ENCODE measurements around the gene TMEM184A. TPM values are rescaled to one million over a fixed set of nuclear protein-coding genes. Genes with fewer than 3 reads are reported as not detected.
A peak's percentile ranks its signal among the peaks of the same experiment; 100 is the strongest.

Gene TMEM184A
- total and polyA plus RNA-seq, 2 experiments from 2014 or later: 14.5 to 24.7 TPM

DNA sequence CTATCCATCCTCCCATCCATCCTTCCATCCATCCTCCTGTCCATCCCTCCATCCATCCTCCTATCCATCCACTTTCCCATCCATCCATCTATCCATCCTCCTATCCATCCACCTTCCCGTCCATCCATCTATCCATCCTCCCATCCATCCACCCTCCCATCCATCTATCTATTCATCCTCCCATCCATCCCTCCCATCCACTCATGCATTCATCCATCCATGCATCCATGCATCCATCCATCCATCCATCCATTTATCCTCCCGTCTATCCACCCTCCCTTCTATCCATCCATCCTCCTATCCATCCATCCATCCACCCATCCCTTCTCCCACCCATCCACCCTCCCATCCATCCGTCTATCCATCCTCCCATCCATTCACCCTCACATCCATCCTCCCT is 39.0 kb upstream of the TMEM184A start:
- Histone ChIP-seq H2AFZ (no peak overlapping the region), H3K9me2 (replicated peaks; ENCODE audit: insufficient read depth) (no peaks in the 10 kb centered on the region), H3K36me3 (replicated peaks; ENCODE audit: insufficient read depth, low read depth) (no peaks in the 10 kb centered on the region), H3K27me3 (peaks cover 10% of the 10 kb centered on the region), H4K20me1 (ENCODE audit: insufficient read depth, poor library complexity, severe bottlenecking) (no peaks in the 10 kb centered on the region), H3K27ac (no peak overlapping the region), H3K4me3 (no peak overlapping the region), H3K9me3 (ENCODE audit: low read depth) (no peaks in the 10 kb centered on the region), H3K4me2 (no peak overlapping the region), H3K4me1 (ENCODE audit: insufficient read depth) (no peaks in the 10 kb centered on the region), H3K79me2 (no peaks in the 10 kb centered on the region)
- TF ChIP-seq, protein P1, sequence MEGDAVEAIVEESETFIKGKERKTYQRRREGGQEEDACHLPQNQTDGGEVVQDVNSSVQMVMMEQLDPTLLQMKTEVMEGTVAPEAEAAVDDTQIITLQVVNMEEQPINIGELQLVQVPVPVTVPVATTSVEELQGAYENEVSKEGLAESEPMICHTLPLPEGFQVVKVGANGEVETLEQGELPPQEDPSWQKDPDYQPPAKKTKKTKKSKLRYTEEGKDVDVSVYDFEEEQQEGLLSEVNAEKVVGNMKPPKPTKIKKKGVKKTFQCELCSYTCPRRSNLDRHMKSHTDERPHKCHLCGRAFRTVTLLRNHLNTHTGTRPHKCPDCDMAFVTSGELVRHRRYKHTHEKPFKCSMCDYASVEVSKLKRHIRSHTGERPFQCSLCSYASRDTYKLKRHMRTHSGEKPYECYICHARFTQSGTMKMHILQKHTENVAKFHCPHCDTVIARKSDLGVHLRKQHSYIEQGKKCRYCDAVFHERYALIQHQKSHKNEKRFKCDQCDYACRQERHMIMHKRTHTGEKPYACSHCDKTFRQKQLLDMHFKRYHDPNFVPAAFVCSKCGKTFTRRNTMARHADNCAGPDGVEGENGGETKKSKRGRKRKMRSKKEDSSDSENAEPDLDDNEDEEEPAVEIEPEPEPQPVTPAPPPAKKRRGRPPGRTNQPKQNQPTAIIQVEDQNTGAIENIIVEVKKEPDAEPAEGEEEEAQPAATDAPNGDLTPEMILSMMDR (IDR thresholded peaks at IDR 0.05; ENCODE audit: poor library complexity): no peak
- TF ChIP-seq EZH2 (IDR thresholded peaks at IDR 0.05; ENCODE audit: borderline replicate concordance) (no peak), EZH2phosphoT487 (IDR thresholded peaks at IDR 0.05; ENCODE audit: low read depth, severe bottlenecking, unreplicated experiment) (no peak)
- no peak for DNase-seq (ENCODE audit: low spot score)
- 90% methylated on average over 2 of the region's 3 CpGs for WGBS (ENCODE audit: low lambda C conversion rate, missing lambda C conversion rate)

GRCh38 chr7:1593904-1594421 is 38.0 kb upstream of the TMEM184A start:
- peaks cover 10% of the 10 kb centered on the region for H3K27me3 ChIP-seq
- H3K4me2 ChIP-seq: no peak overlapping the region
- H4K20me1 ChIP-seq (ENCODE audit: insufficient read depth, poor library complexity, severe bottlenecking): no peaks in the 10 kb centered on the region
- no peaks in the 10 kb centered on the region for H3K9me3 ChIP-seq (ENCODE audit: low read depth)
- no peak for DNase-seq (ENCODE audit: low spot score)
- WGBS (ENCODE audit: low lambda C conversion rate, missing lambda C conversion rate): 82% methylated on average over 2 of the region's 4 CpGs
- H3K27ac ChIP-seq: no peak overlapping the region
- H3K4me3 ChIP-seq: no peak overlapping the region
- no peaks in the 10 kb centered on the region for H3K9me2 ChIP-seq (replicated peaks; ENCODE audit: insufficient read depth)
- H3K36me3 ChIP-seq (replicated peaks; ENCODE audit: insufficient read depth, low read depth): no peaks in the 10 kb centered on the region
- no peak overlapping the region for H2AFZ ChIP-seq
- TF ChIP-seq, protein P1 (IDR thresholded peaks at IDR 0.05; ENCODE audit: poor library complexity): no peak
- TF ChIP-seq EZH2phosphoT487 (IDR thresholded peaks at IDR 0.05; ENCODE audit: low read depth, severe bottlenecking, unreplicated experiment) (no peak), EZH2 (IDR thresholded peaks at IDR 0.05; ENCODE audit: borderline replicate concordance) (no peak)
- H3K79me2 ChIP-seq: no peaks in the 10 kb centered on the region
- no peaks in the 10 kb centered on the region for H3K4me1 ChIP-seq (ENCODE audit: insufficient read depth)

DNA sequence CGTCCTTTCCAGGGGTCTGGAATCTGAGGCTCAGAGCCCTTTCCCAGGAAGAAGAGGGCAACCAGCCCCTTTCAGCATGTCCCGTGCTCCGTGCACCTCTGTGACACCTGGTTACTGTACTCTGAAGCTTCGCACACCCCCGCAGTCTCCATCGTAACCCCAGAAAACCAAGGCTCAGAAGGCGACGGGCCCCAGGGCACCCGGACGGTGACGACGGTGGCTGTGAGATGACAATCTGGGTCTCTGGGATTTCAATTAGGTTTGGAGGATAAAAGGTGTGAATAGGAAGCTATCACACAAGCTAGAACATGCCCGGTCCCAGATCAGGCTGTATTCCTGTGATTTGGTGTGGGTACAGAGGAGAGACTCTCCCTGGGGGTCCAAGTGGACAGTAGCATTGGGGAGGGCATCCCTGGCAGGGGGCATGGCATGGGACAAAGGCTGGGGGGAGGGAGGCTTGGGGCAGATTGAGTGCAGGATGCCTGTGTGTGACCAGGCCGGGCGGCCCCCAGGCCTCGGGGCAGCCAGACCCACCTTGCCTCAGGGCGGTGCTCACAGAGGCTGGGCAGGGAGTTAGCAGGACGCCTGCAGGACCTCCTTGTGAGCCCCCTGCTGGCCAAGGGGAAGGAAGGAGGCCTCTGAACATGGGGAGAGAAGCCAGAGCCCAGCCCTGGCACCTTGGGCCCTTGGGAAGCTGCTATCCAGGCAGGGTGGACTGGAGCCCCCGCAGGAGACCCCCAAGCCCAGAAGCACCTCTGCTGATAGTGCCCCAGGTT is 37.3 kb upstream of the TMEM184A start:
- Histone ChIP-seq H3K4me2 (no peak overlapping the region), H3K36me3 (replicated peaks; ENCODE audit: insufficient read depth, low read depth) (no peaks in the 10 kb centered on the region), H3K9me2 (replicated peaks; ENCODE audit: insufficient read depth) (no peaks in the 10 kb centered on the region), H3K9me3 (ENCODE audit: low read depth) (no peaks in the 10 kb centered on the region), H2AFZ (no peak overlapping the region), H4K20me1 (ENCODE audit: insufficient read depth, poor library complexity, severe bottlenecking) (no peaks in the 10 kb centered on the region), H3K79me2 (no peaks in the 10 kb centered on the region), H3K4me3 (no peak overlapping the region), H3K27me3 (peaks cover 10% of the 10 kb centered on the region), H3K27ac (no peak overlapping the region), H3K4me1 (ENCODE audit: insufficient read depth) (no peaks in the 10 kb centered on the region)
- no peak for DNase-seq (ENCODE audit: low spot score)
- 84% methylated on average over 14 of the region's 19 CpGs for WGBS (ENCODE audit: low lambda C conversion rate, missing lambda C conversion rate)
- no peak for TF ChIP-seq EZH2 (IDR thresholded peaks at IDR 0.05; ENCODE audit: borderline replicate concordance)
- TF ChIP-seq, protein P1 (IDR thresholded peaks at IDR 0.05; ENCODE audit: poor library complexity): peak; percentile 5
- no peak for TF ChIP-seq EZH2phosphoT487 (IDR thresholded peaks at IDR 0.05; ENCODE audit: low read depth, severe bottlenecking, unreplicated experiment)

All from hepatocyte (in vitro differentiated cells).